Pancreas (tissue), 10 donors: ENCODE results near the gene SNX9. TPM values are rescaled to one million over a fixed set of nuclear protein-coding genes. Genes with fewer than 3 reads are reported as not detected.

ENCODE experiments used
- ATAC-seq, 4 donors: fragments of 200-7000 bp; cut with Tn5 transposase; one replicate each; pipeline versions ENCODE4 v1.8.0 to v1.9.1; 2020; ENCODE audit warnings: mild to moderate bottlenecking in 4 of 4, moderate library complexity in 4 of 4
- DNase-seq, 6 donors: peaks; one replicate each; pipeline ENCODE4 v3.0.0-alpha.2; 2020
- FAIRE-seq: peaks from 2 replicates; lab custom pipeline; 2012; peaks lifted over from hg19 to GRCh38; lab: Jason Lieb, UNC
- H3K27ac ChIP-seq, 4 donors: fragments of 200-600 bp; sonication (generic); 1 replicate in 3 of 4; 2 replicates in 1 of 4; pipeline versions ENCODE4 v1.5.0 to v1.8.0; 2020
- H3K27me3 ChIP-seq, 4 donors: fragments of 200-600 bp; one replicate each; pipeline ENCODE4 v1.8.0; 2021
- H3K36me3 ChIP-seq, 3 donors: fragments of 200-600 bp; sonication (generic) in 1 of 3; one replicate each; pipeline versions ENCODE4 v1.5.0 to v1.8.0; 2020 to 2021
- H3K4me1 ChIP-seq, 3 donors: fragments of 200-600 bp; one replicate each; pipeline ENCODE4 v1.8.0; 2021
- H3K4me3 ChIP-seq, 4 donors: fragments of 200-600 bp; sonication (generic) in 2 of 4; one replicate each; pipeline versions ENCODE4 v1.5.0 to v1.8.0; 2020 to 2021
- H3K9me3 ChIP-seq, 4 donors: fragments of 200-600 bp; one replicate each; pipeline ENCODE4 v1.8.0; 2021
- WGBS, 2 donors: extraction: QIAGEN DNeasy Blood & Tissue Kit; methylation state at CpG; one replicate each; pipeline ENCODE4 v1.1.7; 2013; 5-methylcytosine and 5-hydroxymethylcytosine counted together
- intact Hi-C, 3 donors: fragments of 100-400 bp; cut with DNase I; formaldehyde crosslinking; loops; one replicate each; pipeline versions ENCODE4 v1.11.1 to v1.14.2; 2022
- polyA plus RNA-seq, 2 donors: library from polyadenylated mRNA; stranded (reverse); fragments of 200-250 nt; gene quantifications; one replicate each; pipeline ENCODE4 v1.2.3, GENCODE V29; 2013
- total RNA-seq, 6 donors: library from RNA; stranded (reverse); fragmentation: NEBNext Ultra II Directional in 4 of 6; extraction: Animal tissue kit (Norgen Biotek cat#: 25700) in 4 of 6; gene quantifications; one replicate each; pipeline versions ENCODE4 v1.2.1 to v1.2.4, GENCODE V29; 2021 to 2023
- TF ChIP-seq, protein P1 (sequence below), 4 donors: fragments of 200-600 bp; sonication (generic) in 3 of 4; IDR thresholded peaks; one replicate each; pipeline versions ENCODE4 v1.5.0 to v1.8.0; 2021; ENCODE audit warnings: antibody characterized with exemption in 4 of 4
- donor health status: healthy with polysubstance abuse.
- donor health status: DM: no; HTN: no; CAD: no; lungs with moderate emphysema.
- donor health status: DM: no; HTN: no; CAD: no.
- donor health status: control.
- donor health status: control.
- donor health status: Bipolar disorder and iron deficiency.
- donor health status: DM: yes; HTN: yes; CAD: no.
- donor health status: DM: no; HTN: no; CAD: no.
- donor health status: DM: no; HTN: no; CAD: no.
- donor health status: DM: yes; HTN: yes; CAD: no.

SNX9 gene
- total and polyA plus RNA-seq, 8 donors, result 14.2 to 27.4 (median 16.2) TPM

DNA sequence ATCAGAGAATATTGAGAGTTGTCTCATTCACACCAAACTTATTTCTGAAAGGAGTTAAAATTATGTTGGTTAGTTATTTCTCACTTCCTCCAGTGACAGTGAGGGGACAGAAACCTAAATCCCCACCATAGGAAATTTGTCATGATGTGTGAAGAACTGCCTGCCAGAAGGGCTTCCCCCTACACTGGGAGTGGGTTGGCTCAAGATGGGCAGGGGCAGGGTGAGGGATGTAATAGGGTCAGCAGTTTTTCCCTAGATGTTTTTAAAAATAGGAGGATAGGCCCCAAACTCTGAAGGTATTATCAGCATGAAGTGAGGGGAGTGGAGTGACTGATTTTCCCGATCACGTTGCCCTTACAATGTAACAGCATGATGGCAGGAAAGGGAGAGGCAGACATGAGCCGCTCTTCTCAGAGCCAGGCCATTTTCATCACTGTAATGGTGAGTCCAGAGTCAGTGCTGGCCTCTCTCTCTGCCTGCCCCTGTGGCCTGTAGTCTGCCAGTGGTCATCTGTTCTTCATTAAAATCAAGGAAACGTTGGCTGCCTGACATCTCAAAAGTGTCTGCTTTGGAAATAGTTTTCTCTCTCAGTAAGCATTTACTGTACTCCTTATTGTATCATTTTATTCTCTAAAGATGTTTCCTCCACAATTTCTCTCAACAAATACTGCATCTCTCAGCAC, 98.8 kb downstream of the SNX9 start:
- H3K4me1 ChIP-seq, result no peaks in the 10 kb centered on the region
- H3K4me3 ChIP-seq, result no peak overlapping the region
- WGBS, 2 donors, result 76 to 82% methylated on average over 4 of the region's 4 CpGs
- ATAC-seq (peak in 3 of 4 donors; percentile 21 to 50 (median 25)), FAIRE-seq (no peak), DNase-seq (no peak)
- H3K27me3 ChIP-seq, result no peaks in the 10 kb centered on the region
- no peaks in the 10 kb centered on the region for H3K9me3 ChIP-seq
- intact Hi-C loops, result no loop called here
- TF ChIP-seq, protein P1, sequence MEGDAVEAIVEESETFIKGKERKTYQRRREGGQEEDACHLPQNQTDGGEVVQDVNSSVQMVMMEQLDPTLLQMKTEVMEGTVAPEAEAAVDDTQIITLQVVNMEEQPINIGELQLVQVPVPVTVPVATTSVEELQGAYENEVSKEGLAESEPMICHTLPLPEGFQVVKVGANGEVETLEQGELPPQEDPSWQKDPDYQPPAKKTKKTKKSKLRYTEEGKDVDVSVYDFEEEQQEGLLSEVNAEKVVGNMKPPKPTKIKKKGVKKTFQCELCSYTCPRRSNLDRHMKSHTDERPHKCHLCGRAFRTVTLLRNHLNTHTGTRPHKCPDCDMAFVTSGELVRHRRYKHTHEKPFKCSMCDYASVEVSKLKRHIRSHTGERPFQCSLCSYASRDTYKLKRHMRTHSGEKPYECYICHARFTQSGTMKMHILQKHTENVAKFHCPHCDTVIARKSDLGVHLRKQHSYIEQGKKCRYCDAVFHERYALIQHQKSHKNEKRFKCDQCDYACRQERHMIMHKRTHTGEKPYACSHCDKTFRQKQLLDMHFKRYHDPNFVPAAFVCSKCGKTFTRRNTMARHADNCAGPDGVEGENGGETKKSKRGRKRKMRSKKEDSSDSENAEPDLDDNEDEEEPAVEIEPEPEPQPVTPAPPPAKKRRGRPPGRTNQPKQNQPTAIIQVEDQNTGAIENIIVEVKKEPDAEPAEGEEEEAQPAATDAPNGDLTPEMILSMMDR (IDR thresholded peaks at IDR 0.05), result no peak
- peaks cover 0 to 28% (median 7%) of the 10 kb centered on the region in 3 donors for H3K36me3 ChIP-seq
- H3K27ac ChIP-seq, result no peak overlapping the region

DNA sequence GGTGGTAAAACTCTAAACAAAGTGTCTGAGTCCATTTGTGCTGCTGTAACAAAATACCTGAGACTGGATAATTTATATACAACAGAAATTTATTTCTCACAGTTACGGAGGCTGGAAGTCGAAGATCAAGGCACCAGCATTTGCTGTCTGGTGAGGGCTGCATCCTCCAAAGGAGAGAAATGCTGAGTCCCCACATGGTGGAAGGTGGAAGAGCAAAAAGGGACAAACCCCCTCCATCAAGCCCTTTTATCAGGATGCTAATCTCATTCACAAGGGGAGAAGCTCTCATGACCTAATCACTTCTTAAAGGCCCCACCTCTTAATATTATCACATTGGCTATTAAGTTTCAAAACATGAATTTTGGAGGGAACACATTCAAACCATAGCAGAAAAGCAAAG, 102.7 kb downstream of the SNX9 start:
- Histone ChIP-seq H3K27ac (no peak overlapping the region), H3K27me3 (no peaks in the 10 kb centered on the region), H3K4me1 (no peaks in the 10 kb centered on the region), H3K36me3 (peaks cover 0 to 51% (median 7%) of the 10 kb centered on the region in 3 donors), H3K4me3 (no peak overlapping the region), H3K9me3 (no peaks in the 10 kb centered on the region)
- ATAC-seq (no peak), FAIRE-seq (no peak), DNase-seq (no peak)
- 97 to 100% methylated on average over 2 of the region's 2 CpGs for WGBS, 2 donors
- TF ChIP-seq, protein P1 (IDR thresholded peaks at IDR 0.05), result no peak
- intact Hi-C loops, result no loop called here

DNA sequence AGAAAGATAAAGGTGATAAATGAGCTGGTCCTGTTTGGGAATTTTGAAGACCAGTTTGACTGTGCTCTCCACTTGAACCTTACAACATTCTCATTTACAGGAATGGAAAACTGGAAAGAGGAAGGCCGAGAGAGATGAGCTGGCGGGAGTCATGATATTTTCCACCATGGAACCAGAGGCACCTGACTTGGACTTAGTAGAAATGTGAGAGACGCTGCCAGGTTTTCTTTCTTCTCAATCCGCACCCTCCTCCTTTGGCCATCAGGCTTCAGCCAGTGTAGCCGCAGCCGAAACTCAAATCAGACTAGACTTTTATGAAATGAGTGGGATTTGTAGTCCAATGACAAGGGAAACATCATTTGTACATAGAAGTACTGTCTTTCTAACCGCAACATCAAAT, 104.0 kb downstream of the SNX9 start:
- H3K4me1 ChIP-seq, result no peaks in the 10 kb centered on the region
- 97% methylated on average over 7 of the region's 7 CpGs for WGBS, 2 donors
- H3K9me3 ChIP-seq, result no peaks in the 10 kb centered on the region

DNA sequence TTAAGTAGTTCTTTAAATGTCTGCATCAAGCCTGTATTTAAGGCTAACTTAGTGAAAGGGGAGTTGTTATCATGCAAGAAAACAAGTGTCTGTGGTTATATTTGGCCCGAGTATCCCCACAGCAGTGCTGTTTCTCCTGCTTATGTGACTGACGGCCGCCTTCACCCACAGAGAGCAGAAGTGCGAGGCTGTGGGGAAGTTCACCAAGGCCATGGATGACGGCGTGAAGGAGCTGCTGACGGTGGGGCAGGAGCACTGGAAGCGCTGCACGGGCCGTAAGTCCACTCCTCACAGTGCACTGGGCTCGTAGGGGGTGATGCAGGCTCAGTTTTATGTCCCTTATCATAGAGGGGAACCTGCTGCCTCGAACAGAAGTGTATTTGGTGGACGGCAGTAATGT, 105.4 kb downstream of the SNX9 start:
- 90 to 93% methylated on average over 13 of the region's 13 CpGs for WGBS, 2 donors
- no peak overlapping the region for H3K27ac ChIP-seq
- H3K36me3 ChIP-seq, result peaks cover 0 to 67% (median 6%) of the 10 kb centered on the region in 3 donors
- no peak overlapping the region for H3K4me3 ChIP-seq
- TF ChIP-seq, protein P1 (IDR thresholded peaks at IDR 0.05), result no peak
- H3K27me3 ChIP-seq, result no peaks in the 10 kb centered on the region
- ATAC-seq (no peak), DNase-seq (no peak), FAIRE-seq (no peak)
- no peaks in the 10 kb centered on the region for H3K4me1 ChIP-seq
- H3K9me3 ChIP-seq, result no peaks in the 10 kb centered on the region
- intact Hi-C loops, result no loop called here

More for the DNA sequence above, 104.0 kb downstream of the SNX9 start:
- Histone ChIP-seq H3K4me3 (no peak overlapping the region), H3K36me3 (peaks cover 0 to 55% (median 2%) of the 10 kb centered on the region in 3 donors), H3K27ac (no peak overlapping the region), H3K27me3 (no peaks in the 10 kb centered on the region)
- TF ChIP-seq, protein P1 (IDR thresholded peaks at IDR 0.05), result no peak
- DNase-seq, result no peak
- no peak for ATAC-seq
- intact Hi-C loops, result no loop called here
- FAIRE-seq, result no peak

DNA sequence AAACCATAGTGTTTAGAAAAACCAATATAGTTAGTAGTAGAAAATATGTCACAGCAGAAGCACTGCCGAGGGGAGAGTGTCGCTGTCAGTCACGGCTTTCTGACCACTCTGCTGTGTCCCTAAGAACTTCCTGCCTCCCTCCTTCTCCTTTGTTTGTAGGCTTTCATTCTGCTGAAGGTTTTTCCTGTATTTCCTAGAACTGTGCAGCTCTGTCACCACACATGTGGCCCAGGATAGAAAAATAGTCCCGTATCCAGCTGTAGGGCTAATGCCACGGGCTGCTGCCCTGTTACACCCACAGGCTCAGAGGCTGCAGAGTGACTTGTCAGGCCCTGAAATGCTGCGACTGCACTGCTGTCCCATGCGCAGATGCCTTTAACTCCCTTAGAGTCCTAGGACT, 106.0 kb downstream of the SNX9 start:
- no peaks in the 10 kb centered on the region for H3K4me1 ChIP-seq
- TF ChIP-seq, protein P1 (IDR thresholded peaks at IDR 0.05), result no peak
- DNase-seq, result no peak
- no peaks in the 10 kb centered on the region for H3K27me3 ChIP-seq
- ATAC-seq, result no peak
- peaks cover 0 to 70% (median 8%) of the 10 kb centered on the region in 3 donors for H3K36me3 ChIP-seq
- no peaks in the 10 kb centered on the region for H3K9me3 ChIP-seq
- H3K27ac ChIP-seq, result no peak overlapping the region
- H3K4me3 ChIP-seq, result no peak overlapping the region
- intact Hi-C loops, result no loop called here
- FAIRE-seq, result no peak
- 95 to 97% methylated on average over 7 of the region's 7 CpGs for WGBS, 2 donors
